Fibroblast of mammary gland (primary cell): ENCODE data around the gene LPP.

Experiments used
- DNase-seq: peaks from one replicate; pipeline ENCODE4 v3.0.0-alpha.2; 2010; ENCODE audit warnings: low read depth
- H3K4me3 ChIP-seq: 2 replicates; pipeline ENCODE4 v1.5.1; 2011; ENCODE audit warnings: low read depth, mild to moderate bottlenecking, low read length, moderate library complexity; ENCODE audit not compliant: control insufficient read depth
- TF ChIP-seq, protein P1 (sequence below): conservative IDR thresholded peaks from 2 replicates; pipeline ENCODE4 v1.5.1; 2011; ENCODE audit warnings: low read depth, low read length, inconsistent platforms; ENCODE audit not compliant: control insufficient read depth, insufficient read depth

LPP gene

GRCh38 chr3:188877381-188877780 is 723.4 kb downstream of the LPP start:
- DNase-seq, result no peak
- TF ChIP-seq, protein P1, sequence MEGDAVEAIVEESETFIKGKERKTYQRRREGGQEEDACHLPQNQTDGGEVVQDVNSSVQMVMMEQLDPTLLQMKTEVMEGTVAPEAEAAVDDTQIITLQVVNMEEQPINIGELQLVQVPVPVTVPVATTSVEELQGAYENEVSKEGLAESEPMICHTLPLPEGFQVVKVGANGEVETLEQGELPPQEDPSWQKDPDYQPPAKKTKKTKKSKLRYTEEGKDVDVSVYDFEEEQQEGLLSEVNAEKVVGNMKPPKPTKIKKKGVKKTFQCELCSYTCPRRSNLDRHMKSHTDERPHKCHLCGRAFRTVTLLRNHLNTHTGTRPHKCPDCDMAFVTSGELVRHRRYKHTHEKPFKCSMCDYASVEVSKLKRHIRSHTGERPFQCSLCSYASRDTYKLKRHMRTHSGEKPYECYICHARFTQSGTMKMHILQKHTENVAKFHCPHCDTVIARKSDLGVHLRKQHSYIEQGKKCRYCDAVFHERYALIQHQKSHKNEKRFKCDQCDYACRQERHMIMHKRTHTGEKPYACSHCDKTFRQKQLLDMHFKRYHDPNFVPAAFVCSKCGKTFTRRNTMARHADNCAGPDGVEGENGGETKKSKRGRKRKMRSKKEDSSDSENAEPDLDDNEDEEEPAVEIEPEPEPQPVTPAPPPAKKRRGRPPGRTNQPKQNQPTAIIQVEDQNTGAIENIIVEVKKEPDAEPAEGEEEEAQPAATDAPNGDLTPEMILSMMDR, result no peak
- no peak overlapping the region for H3K4me3 ChIP-seq

GRCh38 chr3:188878076-188878475 is 724.1 kb downstream of the LPP start:
- TF ChIP-seq, protein P1, result no peak
- no peak overlapping the region for H3K4me3 ChIP-seq
- no peak for DNase-seq

DNA sequence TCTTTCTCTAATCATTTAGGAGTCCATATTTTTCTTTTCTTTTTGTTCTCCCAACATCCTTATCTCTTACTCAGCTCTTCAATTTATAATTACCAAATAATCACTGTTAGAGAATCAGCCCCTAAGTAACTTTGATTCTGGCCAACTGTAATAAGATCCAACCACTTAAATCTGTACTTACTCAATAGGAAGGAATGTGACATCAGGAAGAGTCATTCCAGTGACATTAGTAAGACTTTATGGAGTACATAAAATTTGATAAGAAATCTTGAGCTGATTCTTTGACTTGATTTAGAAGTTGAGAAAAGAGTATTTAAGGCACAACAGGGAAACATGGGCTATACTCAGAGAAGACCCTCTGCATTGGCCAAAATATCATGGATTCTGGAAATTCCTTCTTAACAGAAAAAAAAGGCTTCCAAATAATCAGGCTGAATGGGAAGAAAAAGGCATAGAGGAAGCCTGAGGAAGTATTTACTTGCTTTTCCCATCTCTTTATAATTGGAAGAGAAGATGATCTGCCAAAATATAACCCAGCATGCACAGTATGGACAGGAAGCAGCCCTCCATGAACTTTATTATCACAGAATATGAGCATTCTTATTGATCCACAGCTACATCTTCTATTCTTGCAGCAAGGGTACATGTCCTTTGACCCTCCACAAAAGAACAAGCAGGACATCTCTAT is 728.1 kb downstream of the LPP start:
- peak; percentile 86 for DNase-seq
- no peak overlapping the region for H3K4me3 ChIP-seq
- TF ChIP-seq, protein P1, result no peak

DNA sequence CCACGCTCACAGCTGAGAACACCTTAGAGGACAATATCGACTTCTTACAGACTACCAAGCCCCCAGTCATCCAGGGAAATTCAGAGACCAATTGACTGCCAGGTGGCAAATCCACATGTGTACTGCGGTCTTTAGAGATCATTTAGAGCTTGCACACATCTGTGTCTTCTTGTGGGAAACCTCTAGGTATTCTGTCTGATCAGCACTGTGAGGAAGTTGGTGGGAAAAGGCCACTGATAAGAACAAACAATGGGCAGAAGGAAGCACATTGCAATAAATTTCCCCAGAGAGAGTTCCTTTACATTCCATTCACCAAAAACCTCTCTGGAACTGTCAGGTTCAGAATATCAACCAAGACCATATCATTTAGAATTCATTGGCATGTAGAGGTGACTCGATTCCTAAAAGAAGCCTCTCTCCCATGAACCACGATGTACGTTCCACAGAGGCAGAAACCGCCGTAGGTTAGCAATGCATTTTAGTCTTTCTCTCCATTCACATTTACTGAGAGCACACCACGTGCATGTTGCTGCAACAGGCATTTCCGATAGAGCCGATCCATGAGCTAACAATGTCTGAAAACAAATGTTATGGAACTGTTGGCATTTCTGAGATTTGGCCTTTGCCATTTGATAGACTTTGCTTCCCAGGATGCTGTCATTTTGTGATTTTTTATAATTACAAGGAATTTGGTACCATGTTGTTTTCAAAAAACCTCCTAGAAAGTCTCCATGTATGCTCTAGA is 730.5 kb downstream of the LPP start:
- no peak overlapping the region for H3K4me3 ChIP-seq
- TF ChIP-seq, protein P1, result no peak
- no peak for DNase-seq

- no peak overlapping the region for H3K4me3 ChIP-seq
- TF ChIP-seq, protein P1, result no peak
- DNase-seq, result no peak
These were observed 734.5 kb downstream of the LPP start for GRCh38 chr3:188888321-188889053.

DNA sequence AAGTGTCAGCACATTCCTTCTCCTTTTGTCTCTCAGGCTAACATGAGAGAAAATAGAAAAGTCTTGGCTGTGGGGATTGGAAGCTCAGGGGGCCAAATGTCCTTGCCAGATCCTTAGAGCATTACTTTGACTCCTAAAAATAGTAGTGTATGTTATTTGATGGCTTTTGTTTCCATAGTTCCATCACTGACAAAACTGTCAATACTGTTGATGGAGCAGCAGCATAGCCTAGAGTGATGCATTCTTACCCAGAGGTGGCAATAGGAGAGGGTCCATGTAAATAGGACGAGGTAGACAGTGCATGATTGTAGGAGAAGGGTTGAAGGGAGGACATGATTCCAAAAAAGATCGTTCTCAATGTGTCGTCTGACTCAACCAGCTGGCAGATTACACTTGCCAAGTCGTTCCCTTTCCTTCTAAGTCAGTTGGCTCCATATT is 735.1 kb downstream of the LPP start:
- TF ChIP-seq, protein P1, result no peak
- no peak overlapping the region for H3K4me3 ChIP-seq
- DNase-seq, result peak; percentile 27
